Measurements from ENCODE around the gene FBXO42. TPM values are rescaled to one million over a fixed set of nuclear protein-coding genes. Genes with fewer than 3 reads are reported as not detected.

FBXO42 gene
- polyA plus RNA-seq, 3 donors: 11.6 to 18.4 (median 16.9) TPM

GRCh38 chr1:16266411-16267118 is 85.7 kb downstream of the FBXO42 start:
- no peaks in the 10 kb centered on the region for H3K9me3 Mint-ChIP-seq
- Histone ChIP-seq H3K4me3 (replicated peaks in 1 of 3; ENCODE audit: low read depth in 2 of 3, low read length in 3 of 3) (no peak overlapping the region), H2AFZ (ENCODE audit: insufficient read depth, low read depth, low read length, poor library complexity, severe bottlenecking) (no peak overlapping the region), H3K9ac (ENCODE audit: insufficient read depth, low read length, poor library complexity, severe bottlenecking) (no peak overlapping the region), H3K27me3 (ENCODE audit: control insufficient read depth in 2 of 2, insufficient read depth in 2 of 2, low read length in 2 of 2) (no peaks in the 10 kb centered on the region), H4K20me1 (ENCODE audit: insufficient read depth, low read length) (peaks cover 96% of the 10 kb centered on the region), H3K27ac (ENCODE audit: low read depth in 1 of 2, low read length in 2 of 2) (no peak overlapping the region), H3K4me2 (replicated peaks; ENCODE audit: extremely low read depth, low read length, poor library complexity, severe bottlenecking) (no peak overlapping the region), H3K4me1 (ENCODE audit: control insufficient read depth in 1 of 2, insufficient read depth in 2 of 2, low read length in 2 of 2) (no peaks in the 10 kb centered on the region), H3K79me2 (ENCODE audit: insufficient read depth, low read length) (peaks cover 11% of the 10 kb centered on the region), H3K36me3 (replicated peaks in 1 of 2; ENCODE audit: control insufficient read depth in 1 of 2, insufficient read depth in 2 of 2, low read length in 2 of 2) (peaks cover 7 to 38% of the 10 kb centered on the region in 2 donors), H3K9me3 (replicated peaks in 1 of 2; ENCODE audit: control insufficient read depth in 1 of 2, insufficient read depth in 1 of 2, low read length in 2 of 2) (no peaks in the 10 kb centered on the region)
- peaks cover 18 to 36% of the 10 kb centered on the region in 2 donors for H3K36me3 Mint-ChIP-seq
- H3K27me3 Mint-ChIP-seq (ENCODE audit: low read depth in 3 of 3): no peaks in the 10 kb centered on the region
- intact Hi-C loops (cut with micrococcal nuclease): no loop called here
- H3K27ac Mint-ChIP-seq: no peak overlapping the region
- TF ChIP-seq, protein P1, sequence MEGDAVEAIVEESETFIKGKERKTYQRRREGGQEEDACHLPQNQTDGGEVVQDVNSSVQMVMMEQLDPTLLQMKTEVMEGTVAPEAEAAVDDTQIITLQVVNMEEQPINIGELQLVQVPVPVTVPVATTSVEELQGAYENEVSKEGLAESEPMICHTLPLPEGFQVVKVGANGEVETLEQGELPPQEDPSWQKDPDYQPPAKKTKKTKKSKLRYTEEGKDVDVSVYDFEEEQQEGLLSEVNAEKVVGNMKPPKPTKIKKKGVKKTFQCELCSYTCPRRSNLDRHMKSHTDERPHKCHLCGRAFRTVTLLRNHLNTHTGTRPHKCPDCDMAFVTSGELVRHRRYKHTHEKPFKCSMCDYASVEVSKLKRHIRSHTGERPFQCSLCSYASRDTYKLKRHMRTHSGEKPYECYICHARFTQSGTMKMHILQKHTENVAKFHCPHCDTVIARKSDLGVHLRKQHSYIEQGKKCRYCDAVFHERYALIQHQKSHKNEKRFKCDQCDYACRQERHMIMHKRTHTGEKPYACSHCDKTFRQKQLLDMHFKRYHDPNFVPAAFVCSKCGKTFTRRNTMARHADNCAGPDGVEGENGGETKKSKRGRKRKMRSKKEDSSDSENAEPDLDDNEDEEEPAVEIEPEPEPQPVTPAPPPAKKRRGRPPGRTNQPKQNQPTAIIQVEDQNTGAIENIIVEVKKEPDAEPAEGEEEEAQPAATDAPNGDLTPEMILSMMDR (IDR thresholded peaks at IDR 0.05): no peak
- DNase-seq: no peak
- no peak overlapping the region for H3K4me3 Mint-ChIP-seq
- WGBS (ENCODE audit: insufficient coverage): no CpG with 5 or more reads among the region's 4 CpGs
- peaks cover 4% of the 10 kb centered on the region for H3K4me1 Mint-ChIP-seq

GRCh38 chr1:16262067-16262466 is 90.2 kb downstream of the FBXO42 start:
- Mint-ChIP-seq H3K9me3 (no peaks in the 10 kb centered on the region), H3K4me3 (no peak overlapping the region), H3K27ac (no peak overlapping the region), H3K36me3 (peaks cover 8 to 19% of the 10 kb centered on the region in 2 donors), H3K4me1 (peaks cover 2% of the 10 kb centered on the region), H3K27me3 (ENCODE audit: low read depth in 3 of 3) (no peaks in the 10 kb centered on the region)
- Histone ChIP-seq H3K27me3 (ENCODE audit: control insufficient read depth in 2 of 2, insufficient read depth in 2 of 2, low read length in 2 of 2) (no peaks in the 10 kb centered on the region), H3K36me3 (replicated peaks in 1 of 2; ENCODE audit: control insufficient read depth in 1 of 2, insufficient read depth in 2 of 2, low read length in 2 of 2) (peaks cover 3 to 39% of the 10 kb centered on the region in 2 donors), H2AFZ (ENCODE audit: insufficient read depth, low read depth, low read length, poor library complexity, severe bottlenecking) (no peak overlapping the region), H3K27ac (ENCODE audit: low read depth in 1 of 2, low read length in 2 of 2) (no peak overlapping the region), H3K4me3 (replicated peaks in 1 of 3; ENCODE audit: low read depth in 2 of 3, low read length in 3 of 3) (no peak overlapping the region), H3K79me2 (ENCODE audit: insufficient read depth, low read length) (peaks cover 8% of the 10 kb centered on the region), H3K9me3 (replicated peaks in 1 of 2; ENCODE audit: control insufficient read depth in 1 of 2, insufficient read depth in 1 of 2, low read length in 2 of 2) (no peaks in the 10 kb centered on the region), H3K4me1 (ENCODE audit: control insufficient read depth in 1 of 2, insufficient read depth in 2 of 2, low read length in 2 of 2) (no peaks in the 10 kb centered on the region), H3K9ac (ENCODE audit: insufficient read depth, low read length, poor library complexity, severe bottlenecking) (no peak overlapping the region), H4K20me1 (ENCODE audit: insufficient read depth, low read length) (peaks cover 88% of the 10 kb centered on the region), H3K4me2 (replicated peaks; ENCODE audit: extremely low read depth, low read length, poor library complexity, severe bottlenecking) (no peak overlapping the region)
- intact Hi-C loops (cut with micrococcal nuclease): no loop called here
- no peak for DNase-seq
- no CpG with 5 or more reads among the region's 1 CpG for WGBS (ENCODE audit: insufficient coverage)
- TF ChIP-seq, protein P1 (IDR thresholded peaks at IDR 0.05): no peak

All from CD14-positive monocyte (primary cell).